Upper lobe of left lung (tissue), 4 donors: ENCODE data around the gene COL9A2.

Source experiments
- POLR2A ChIP-seq, 4 donors: fragments of 450-650 bp; IDR thresholded peaks; one replicate each; pipeline ENCODE4 v1.5.1; 2016 to 2017; ENCODE audit warnings: antibody characterized with exemption in 4 of 4, mild to moderate bottlenecking in 2 of 4
- TF ChIP-seq, protein P1 (sequence below), 6 experiments: fragments of 450-650 bp in 4 of 6; fragments of 200-600 bp in 2 of 6; sonication (generic) in 2 of 6; IDR thresholded peaks; one replicate each; pipeline ENCODE4 v1.5.1; 2016 to 2019; ENCODE audit warnings: antibody characterized with exemption in 6 of 6

DNA sequence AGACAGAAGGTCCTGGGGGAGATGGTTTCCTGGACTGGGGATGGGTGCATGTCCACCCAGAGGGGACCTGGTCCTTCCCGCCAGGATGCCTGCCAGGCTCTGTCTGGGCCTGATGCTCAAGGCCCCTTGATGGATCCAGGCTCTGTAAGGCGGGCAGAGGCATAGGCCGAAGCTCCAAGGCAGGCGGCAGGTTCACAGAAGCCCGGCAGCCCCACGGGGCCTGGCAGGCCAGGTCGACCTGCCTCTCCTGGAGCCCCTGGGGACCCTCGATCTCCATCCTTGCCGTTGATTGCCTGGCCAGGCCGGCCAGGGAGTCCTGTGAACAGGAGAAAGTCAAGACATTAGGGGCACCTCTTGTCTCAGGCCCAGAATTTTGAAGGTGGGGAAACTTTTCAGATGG lies 16.0 kb downstream of the COL9A2 start:
- TF ChIP-seq, protein P1, sequence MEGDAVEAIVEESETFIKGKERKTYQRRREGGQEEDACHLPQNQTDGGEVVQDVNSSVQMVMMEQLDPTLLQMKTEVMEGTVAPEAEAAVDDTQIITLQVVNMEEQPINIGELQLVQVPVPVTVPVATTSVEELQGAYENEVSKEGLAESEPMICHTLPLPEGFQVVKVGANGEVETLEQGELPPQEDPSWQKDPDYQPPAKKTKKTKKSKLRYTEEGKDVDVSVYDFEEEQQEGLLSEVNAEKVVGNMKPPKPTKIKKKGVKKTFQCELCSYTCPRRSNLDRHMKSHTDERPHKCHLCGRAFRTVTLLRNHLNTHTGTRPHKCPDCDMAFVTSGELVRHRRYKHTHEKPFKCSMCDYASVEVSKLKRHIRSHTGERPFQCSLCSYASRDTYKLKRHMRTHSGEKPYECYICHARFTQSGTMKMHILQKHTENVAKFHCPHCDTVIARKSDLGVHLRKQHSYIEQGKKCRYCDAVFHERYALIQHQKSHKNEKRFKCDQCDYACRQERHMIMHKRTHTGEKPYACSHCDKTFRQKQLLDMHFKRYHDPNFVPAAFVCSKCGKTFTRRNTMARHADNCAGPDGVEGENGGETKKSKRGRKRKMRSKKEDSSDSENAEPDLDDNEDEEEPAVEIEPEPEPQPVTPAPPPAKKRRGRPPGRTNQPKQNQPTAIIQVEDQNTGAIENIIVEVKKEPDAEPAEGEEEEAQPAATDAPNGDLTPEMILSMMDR (IDR thresholded peaks at IDR 0.05): no peak
- TF ChIP-seq POLR2A (IDR thresholded peaks at IDR 0.05): no peak
